Measurements from ENCODE around the gene PODXL.

- TF ChIP-seq CHD2 (IDR thresholded peaks at IDR 0.05; ENCODE audit: low read length, partially characterized antibody) (no peak), RCOR1 (IDR thresholded peaks at IDR 0.05; ENCODE audit: low read depth, low read length) (no peak), RFX5 (IDR thresholded peaks at IDR 0.05) (no peak), EHMT2 (IDR thresholded peaks at IDR 0.05; ENCODE audit: low read depth) (no peak), USF2 (IDR thresholded peaks at IDR 0.05) (no peak), HES2 (IDR thresholded peaks at IDR 0.05) (no peak), HMGXB4 (CRISPR knock-in tag; IDR thresholded peaks at IDR 0.05; ENCODE audit: borderline replicate concordance) (no peak), CTCF (IDR thresholded peaks at IDR 0.05) (no peak), EP300 (IDR thresholded peaks at IDR 0.05) (no peak)
Measured at GRCh38 chr7:131548371-131548770, 8.1 kb downstream of the PODXL start.

All from A549 (cell line).